HL-60/S4 treated with phorbol 12-myristate 13-acetate at 8.2 ng/mL for 4 days and 3 days (cell line): Measurements from ENCODE around the gene PDCL3.

Experiments
- in situ Hi-C: fragments of 300-500 bp; cut with MboI; formaldehyde crosslinking; loops from 2 replicates; pipeline ENCODE4 v1.15.0; 2022; ENCODE audit warnings: low sequenced_read_pairs

Gene PDCL3

GRCh38 chr2:100606726-100607343 lies 44.0 kb downstream of the PDCL3 start:
- in situ Hi-C loops, result loop anchor here (25.0 kb wide), 1 partner anchor 580 kb away; no protein-coding TSS in a partner anchor

- in situ Hi-C loops, result loop anchor here (10.0 to 25.0 kb wide), 2 partner anchors 374 to 577 kb away; no protein-coding TSS in a partner anchor
These were observed 47.6 kb downstream of the PDCL3 start for GRCh38 chr2:100610381-100610831.

- in situ Hi-C loops, result loop anchor here (10.0 to 25.0 kb wide), 2 partner anchors 373 to 576 kb away; no protein-coding TSS in a partner anchor
These were observed 48.6 kb downstream of the PDCL3 start for GRCh38 chr2:100611079-100612029.

DNA sequence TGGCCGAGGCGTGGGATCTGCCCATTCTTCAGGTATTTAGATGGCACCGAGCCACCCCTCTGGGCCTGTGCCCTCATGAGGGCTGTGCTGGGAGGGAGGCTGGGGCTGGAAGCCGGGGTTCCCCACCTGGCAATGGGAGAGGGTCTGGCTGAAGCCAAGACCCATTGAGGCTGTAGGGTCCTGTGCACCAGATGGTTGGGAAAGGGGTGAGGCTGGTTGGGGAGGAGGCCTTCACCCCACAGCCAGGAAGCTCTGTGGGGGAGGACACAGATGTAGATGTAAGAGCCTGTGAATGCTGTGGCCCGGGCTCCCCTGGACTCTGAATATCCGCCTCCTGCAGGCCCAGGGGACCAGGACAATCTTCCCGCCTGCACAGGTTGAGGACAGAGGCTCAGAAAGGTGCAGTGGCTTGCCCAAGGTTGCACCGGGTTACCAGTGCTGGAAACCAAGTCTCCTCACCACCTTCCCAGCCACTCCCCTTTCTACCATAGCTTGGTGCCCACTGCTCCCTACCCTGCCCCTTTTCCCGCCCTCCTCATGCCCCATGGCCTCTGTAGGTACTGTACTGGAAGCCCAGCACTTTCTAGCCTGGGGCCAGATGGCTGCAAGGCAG lies 49.7 kb downstream of the PDCL3 start:
- in situ Hi-C loops, result loop anchor here (10.0 to 25.0 kb wide), 2 partner anchors 372 to 575 kb away; no protein-coding TSS in a partner anchor

DNA sequence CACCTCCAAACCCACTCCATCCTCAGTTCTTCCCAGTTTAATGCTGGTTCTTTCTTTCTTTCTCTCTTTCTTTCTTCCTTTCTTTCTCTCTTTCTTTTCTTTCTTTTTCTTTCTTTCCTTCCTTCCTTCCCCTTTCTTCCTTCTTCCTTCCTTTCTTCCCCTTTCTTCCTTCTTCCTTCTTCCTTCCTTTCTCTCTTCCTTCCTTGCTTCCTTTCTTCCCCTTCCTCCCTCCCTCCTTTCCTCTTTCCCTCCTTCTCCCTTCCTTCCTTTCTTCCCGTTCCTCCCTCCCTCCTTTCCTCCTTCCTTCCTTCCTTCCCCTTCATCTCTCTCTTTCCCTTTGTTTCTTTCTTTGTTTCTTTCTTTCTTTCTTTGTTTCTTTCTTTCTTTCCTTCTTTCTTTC lies 50.9 kb downstream of the PDCL3 start:
- in situ Hi-C loops, result loop anchor here (10.0 to 25.0 kb wide), 2 partner anchors 371 to 574 kb away; no protein-coding TSS in a partner anchor

DNA sequence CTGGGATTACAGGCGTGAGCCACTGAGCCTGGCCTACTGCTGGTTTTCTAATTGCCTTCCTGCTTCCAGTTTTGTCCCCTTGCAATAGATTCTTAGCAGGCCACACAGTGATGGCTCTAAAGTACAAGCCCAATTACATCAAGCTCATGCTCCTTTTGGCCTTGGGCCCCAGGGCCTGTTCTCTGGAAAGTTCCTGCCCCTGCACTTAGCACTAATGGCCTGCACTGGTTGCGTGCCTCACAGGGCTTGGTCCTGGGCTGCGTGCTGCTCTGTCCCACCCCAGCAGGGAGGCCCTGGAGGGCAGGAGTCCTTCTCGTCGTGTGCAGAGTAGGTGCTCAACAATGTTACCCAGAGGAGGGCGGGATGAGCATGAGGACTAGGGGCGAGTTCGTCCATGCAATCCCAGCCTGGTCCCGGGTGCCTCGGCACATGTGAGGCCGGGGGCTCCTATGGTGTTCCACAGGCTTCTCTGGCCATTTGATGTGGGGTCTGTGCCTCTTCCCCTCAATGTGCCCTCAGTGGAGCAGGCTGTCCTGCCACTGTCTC lies 51.7 kb downstream of the PDCL3 start:
- in situ Hi-C loops, result loop anchor here (10.0 to 25.0 kb wide), 2 partner anchors 370 to 573 kb away; no protein-coding TSS in a partner anchor

DNA sequence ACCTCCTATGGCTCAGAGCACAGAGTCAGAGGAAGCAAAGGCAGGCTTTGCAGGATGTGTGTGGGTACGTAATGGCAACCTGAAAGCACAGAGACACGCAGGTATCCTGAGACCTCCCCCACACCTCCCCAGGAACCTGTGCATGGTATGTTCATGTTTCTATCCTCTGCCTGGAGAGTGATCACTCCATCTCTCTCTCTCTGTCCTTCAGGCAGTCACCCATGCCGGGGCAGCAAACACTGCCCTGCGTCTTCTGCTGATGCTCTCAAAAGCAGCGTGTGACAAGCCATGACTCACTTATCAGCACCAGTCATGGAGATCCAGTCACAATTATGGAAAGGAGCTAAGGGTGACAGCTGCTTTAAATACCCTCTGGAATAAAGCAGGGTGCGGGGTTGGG lies 52.7 kb downstream of the PDCL3 start:
- in situ Hi-C loops, result loop anchor here (10.0 to 25.0 kb wide), 2 partner anchors 369 to 572 kb away; no protein-coding TSS in a partner anchor

DNA sequence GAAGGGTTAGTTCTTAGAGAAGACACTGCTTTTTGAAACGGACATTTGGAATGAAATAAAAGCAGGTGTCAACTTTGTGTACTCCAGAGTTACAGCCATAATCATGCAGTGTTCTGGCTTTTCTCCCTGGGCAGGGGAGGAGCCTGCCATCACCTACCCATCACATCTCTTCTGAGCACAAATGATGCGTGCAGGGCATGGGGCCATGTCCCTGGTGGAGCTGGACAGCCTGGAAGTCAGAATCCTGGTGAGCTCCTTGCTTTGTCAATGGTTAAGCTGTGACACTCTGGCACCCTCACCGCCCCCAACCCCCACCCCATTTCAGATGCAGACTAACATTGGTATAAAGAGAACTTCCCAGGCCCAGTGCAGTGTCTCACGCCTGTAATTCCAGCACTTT lies 53.1 kb downstream of the PDCL3 start:
- in situ Hi-C loops, result loop anchor here (10.0 to 25.0 kb wide), 2 partner anchors 369 to 571 kb away; no protein-coding TSS in a partner anchor

- in situ Hi-C loops, result loop anchor here (10.0 to 25.0 kb wide), 2 partner anchors 368 to 570 kb away; no protein-coding TSS in a partner anchor
These were observed 54.1 kb downstream of the PDCL3 start for GRCh38 chr2:100616841-100617390.

DNA sequence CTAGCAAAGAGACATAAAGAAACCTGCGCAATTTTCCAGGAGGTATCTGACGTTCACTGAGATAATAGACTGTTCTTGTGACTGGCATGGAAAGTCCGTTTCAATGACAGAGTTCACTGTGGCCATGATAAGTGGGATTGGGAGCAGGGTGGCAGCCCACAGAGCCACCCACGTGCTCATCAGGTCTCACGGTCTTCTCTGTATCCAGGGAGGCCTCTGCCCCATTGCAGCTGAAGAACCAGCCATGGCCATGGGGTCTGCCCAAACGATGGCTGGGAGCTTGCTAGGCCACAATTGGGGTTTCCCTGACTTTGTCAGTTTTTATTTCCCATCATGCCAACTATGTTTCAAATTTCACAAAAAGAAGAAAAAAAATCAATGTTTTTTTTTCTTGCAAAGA lies 57.2 kb downstream of the PDCL3 start:
- in situ Hi-C loops, result loop anchor here (10.0 to 25.0 kb wide), 2 partner anchors 365 to 567 kb away; no protein-coding TSS in a partner anchor

DNA sequence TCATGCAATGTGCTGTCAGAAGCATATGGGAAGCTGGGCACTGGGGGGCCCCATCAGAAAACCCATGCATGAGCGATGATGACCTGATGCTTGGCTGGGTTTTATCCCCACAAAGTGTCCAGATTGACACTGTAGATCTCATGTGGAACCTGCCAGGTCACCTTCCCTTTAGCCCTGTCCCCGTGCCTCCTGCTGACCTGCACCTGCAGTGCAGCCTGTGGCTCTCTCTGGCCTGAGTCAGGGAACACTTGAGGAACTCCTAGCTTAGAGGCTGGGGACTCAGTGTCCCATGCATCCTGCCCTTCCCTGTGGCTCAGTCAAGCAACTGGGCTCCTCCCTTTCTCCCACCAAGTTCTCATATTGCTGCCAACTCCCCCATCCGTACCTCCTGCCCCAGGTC lies 57.7 kb downstream of the PDCL3 start:
- in situ Hi-C loops, result loop anchor here (25.0 kb wide), 1 partner anchor 567 kb away; no protein-coding TSS in a partner anchor

- in situ Hi-C loops, result loop anchor here (25.0 kb wide), 1 partner anchor 566 kb away; no protein-coding TSS in a partner anchor
These were observed 58.7 kb downstream of the PDCL3 start for GRCh38 chr2:100621371-100621951.

DNA sequence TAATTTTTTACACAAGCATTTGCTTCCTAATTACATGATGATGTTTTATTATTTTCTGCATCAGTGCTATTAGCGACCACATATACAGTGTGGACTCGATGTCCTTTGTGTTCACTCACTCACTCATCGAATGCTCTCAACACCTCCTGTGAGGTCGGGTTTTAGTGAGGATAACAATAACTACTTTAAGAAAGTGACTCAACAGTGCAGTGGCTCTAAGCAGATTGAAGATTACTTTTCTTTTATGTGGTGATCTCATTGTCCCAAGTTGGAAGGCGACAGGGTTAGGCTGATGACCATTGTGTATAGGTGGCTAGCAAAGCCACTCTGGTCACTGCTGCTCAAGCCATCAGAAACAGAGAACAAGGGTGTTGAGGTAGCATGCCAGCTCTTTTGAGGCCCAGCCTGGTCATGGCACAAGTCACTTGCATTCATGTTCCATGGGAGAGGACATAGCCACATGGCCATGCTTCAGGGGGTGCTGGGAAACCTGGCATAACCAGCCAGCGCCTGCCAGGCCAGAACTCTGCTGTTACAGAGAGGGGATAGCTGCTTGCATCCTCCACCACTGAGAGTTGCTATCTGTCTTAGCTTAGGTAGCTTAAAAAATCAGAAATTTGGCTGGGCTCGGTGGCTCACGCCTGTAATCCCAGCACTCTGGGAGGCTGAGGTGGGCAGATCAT lies 60.4 kb downstream of the PDCL3 start:
- in situ Hi-C loops, result loop anchor here (25.0 kb wide), 1 partner anchor 564 kb away; no protein-coding TSS in a partner anchor

DNA sequence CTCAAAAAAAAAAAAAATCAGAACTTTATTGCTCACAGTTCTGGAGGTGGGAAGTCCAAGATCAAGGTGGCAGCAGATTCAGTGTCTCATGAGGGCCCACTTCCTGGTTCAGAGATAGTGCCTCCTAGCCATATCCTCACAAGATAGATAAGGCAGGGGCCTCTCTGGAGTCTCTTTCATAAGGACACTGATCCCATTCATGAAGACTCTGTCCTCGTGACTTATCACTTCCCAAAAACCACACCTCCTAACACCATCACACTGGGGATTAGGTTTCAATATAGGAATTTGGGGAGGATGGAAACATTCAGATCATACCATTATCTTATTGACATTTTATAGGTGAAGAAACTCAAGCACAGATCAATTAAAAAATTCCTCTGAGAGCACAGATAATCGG lies 61.1 kb downstream of the PDCL3 start:
- in situ Hi-C loops, result loop anchor here (25.0 kb wide), 1 partner anchor 563 kb away; no protein-coding TSS in a partner anchor

DNA sequence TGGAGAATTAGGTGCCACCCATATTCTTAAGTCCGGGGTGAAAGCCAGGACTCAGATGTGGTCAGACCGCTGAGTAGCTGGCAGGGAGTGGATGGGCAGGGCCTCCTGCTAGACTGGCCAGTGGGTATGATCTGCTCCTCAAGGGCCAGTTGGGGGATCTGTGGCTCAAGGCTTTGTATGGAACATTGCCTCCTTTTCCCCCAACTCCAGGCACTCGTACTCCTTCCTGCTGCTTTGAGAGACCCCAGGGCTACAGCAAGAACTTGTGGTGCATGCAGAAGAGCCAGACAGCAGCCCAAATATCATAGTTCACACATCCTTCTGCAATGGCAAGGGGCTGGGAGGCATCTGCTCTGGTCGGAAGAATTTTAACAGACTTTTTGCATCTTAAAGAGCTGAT lies 61.7 kb downstream of the PDCL3 start:
- in situ Hi-C loops, result loop anchor here (25.0 kb wide), 1 partner anchor 563 kb away; no protein-coding TSS in a partner anchor

DNA sequence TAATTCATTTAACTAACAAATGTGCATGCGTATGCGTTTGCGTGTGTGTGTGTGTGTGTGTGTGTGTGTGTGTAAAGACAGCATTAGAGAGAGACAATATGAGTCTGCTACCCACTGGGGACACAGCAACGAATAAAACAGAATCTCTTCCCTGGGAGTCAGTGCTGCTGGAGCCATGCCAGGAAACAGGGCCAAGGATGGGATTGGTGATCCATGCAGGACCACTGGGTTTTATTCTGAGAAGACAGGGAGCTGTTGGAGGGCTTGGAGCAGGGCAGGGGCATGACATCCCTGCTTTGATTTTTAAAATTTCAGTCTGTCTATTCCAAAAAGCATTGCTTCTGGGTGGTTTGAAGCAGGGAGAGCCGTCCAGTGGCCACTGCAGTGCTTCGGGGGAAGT lies 62.9 kb downstream of the PDCL3 start:
- in situ Hi-C loops, result no loop called here
